HFFc6 (cell line): ENCODE data around the gene CHERP. TPM values are rescaled to one million over a fixed set of nuclear protein-coding genes. Genes with fewer than 3 reads are reported as not detected.

Experiments
- total RNA-seq, 6 experiments: library from RNA; stranded (reverse); fragmentation: NEBNext Ultra II Directional; extraction: Animal tissue kit (Norgen Biotek cat#: 25700); gene quantifications; 2 replicates in 1 of 6; 3 replicates in 5 of 6; pipeline ENCODE4 v1.2.3, GENCODE V29; 2021

Gene CHERP
- total RNA-seq, 6 experiments from 2014 or later: 30.4 to 38.5 (median 34.6) TPM

Other genes starting within 250 kb of the CHERP start
- gene KLF2, start 217.6 kb downstream of the CHERP start, total RNA-seq: 10 to 100 TPM; 26.4 to 36.8 (median 32.4) TPM
- gene EPS15L1, start 70.5 kb downstream of the CHERP start, total RNA-seq: 10 to 100 TPM; 27.3 to 29.6 (median 28.4) TPM
- not detected for gene CALR3, start 46.3 kb downstream of the CHERP start, total RNA-seq
- gene C19orf44, start 46.0 kb downstream of the CHERP start, total RNA-seq: 1 to 10 TPM; 2.9 to 4.7 (median 3.7) TPM
- gene SLC35E1, start 30.0 kb upstream of the CHERP start, total RNA-seq: 10 to 100 TPM; 44.2 to 67.1 (median 55.4) TPM
- 1 to 10 TPM; 7.9 to 9.9 (median 8.8) TPM for gene MED26, start 85.8 kb upstream of the CHERP start, total RNA-seq
- gene SMIM7, start 117.7 kb upstream of the CHERP start, total RNA-seq: 10 to 100 TPM; 66.2 to 74.6 (median 71.9) TPM
- gene TMEM38A, start 118.7 kb upstream of the CHERP start, total RNA-seq: 1 to 10 TPM in 3 of 6 experiments, under 1 TPM in 3; 0.26 to 2.0 (median 1.0) TPM
- not detected for gene NWD1, start 177.4 kb upstream of the CHERP start, total RNA-seq